H1 (cell line): ENCODE data around the gene EXOSC5. TPM values are rescaled to one million over a fixed set of nuclear protein-coding genes. Genes with fewer than 3 reads are reported as not detected.

Source experiments
- CTCF ChIA-PET: fragments of 300-600 bp; sonication (Branson Sonifier 250); formaldehyde crosslinking; loops from one replicate; lab custom pipeline; 2021; ENCODE audit not compliant: partially characterized antibody; lab: Charles Lee
- POLR2A ChIA-PET: fragments of 300-600 bp; sonication (Branson Sonifier 250); formaldehyde crosslinking; loops from one replicate; lab custom pipeline; 2021; ENCODE audit warnings: inconsistent platforms; ENCODE audit not compliant: partially characterized antibody; lab: Charles Lee
- DNase-seq, 2 experiments: peaks; one replicate each; pipeline versions ENCODE4 v3.0.0 to v3.0.0-alpha.2; 2010 to 2022; ENCODE audit warnings: low spot score in 2 of 2, low read depth in 1 of 2, mixed read lengths in 1 of 2
- FAIRE-seq: peaks from 2 replicates; lab custom pipeline; 2011; peaks lifted over from hg19 to GRCh38; lab: Jason Lieb, UNC
- H2AFZ ChIP-seq: 2 replicates; pipeline ENCODE4 v1.8.1; 2012; ENCODE audit warnings: low read length, inconsistent platforms
- H2AK5ac ChIP-seq: 2 replicates; pipeline ENCODE4 v1.6.1; 2013; ENCODE audit warnings: low read depth, low read length
- H2BK120ac ChIP-seq: replicated peaks from 2 replicates; pipeline ENCODE3; 2013; ENCODE audit warnings: low read depth, low read length, inconsistent platforms
- H2BK12ac ChIP-seq: 2 replicates; pipeline ENCODE4 v1.6.1; 2013; ENCODE audit warnings: low read depth, low read length
- H2BK15ac ChIP-seq: 2 replicates; pipeline ENCODE4 v1.6.1; 2013; ENCODE audit warnings: low read length
- H2BK20ac ChIP-seq: 2 replicates; pipeline ENCODE4 v1.6.1; 2013; ENCODE audit warnings: low read length
- H2BK5ac ChIP-seq: 2 replicates; pipeline ENCODE4 v1.6.1; 2013; ENCODE audit warnings: low read depth, low read length
- H3K14ac ChIP-seq: 2 replicates; pipeline ENCODE4 v1.6.1; 2013; ENCODE audit warnings: inconsistent platforms; ENCODE audit not compliant: insufficient read length
- H3K18ac ChIP-seq: 2 replicates; pipeline ENCODE4 v1.6.1; 2013; ENCODE audit warnings: low read length; ENCODE audit errors: extremely low read depth
- H3K23ac ChIP-seq: 2 replicates; pipeline ENCODE4 v1.6.1; 2013; ENCODE audit warnings: inconsistent platforms; ENCODE audit not compliant: insufficient read length
- H3K23me2 ChIP-seq: 2 replicates; pipeline ENCODE4 v1.6.1; 2013; ENCODE audit warnings: low read depth, low read length
- H3K27ac ChIP-seq: 2 replicates; pipeline ENCODE4 v1.6.1; 2011; ENCODE audit warnings: low read depth, low read length, inconsistent platforms
- H3K27me3 ChIP-seq, 4 experiments: replicated peaks in 1 of 4; 1 replicate in 1 of 4; 2 replicates in 3 of 4; pipeline versions ENCODE4 v1.6.1 to v1.8.1; 2011 to 2013; ENCODE audit warnings: low read length in 3 of 4, mild to moderate bottlenecking in 3 of 4, inconsistent platforms in 2 of 4, mixed read lengths in 2 of 4, moderate library complexity in 1 of 4; ENCODE audit not compliant: control insufficient read depth in 3 of 4, insufficient read depth in 3 of 4; ENCODE audit errors: extremely low read depth in 1 of 4
- H3K36me3 ChIP-seq, 4 experiments: 2 replicates each; pipeline versions ENCODE4 v1.6.1 to v1.8.1; 2011 to 2013; ENCODE audit warnings: mild to moderate bottlenecking in 4 of 4, low read length in 3 of 4, moderate library complexity in 2 of 4, control low read depth in 1 of 4, inconsistent platforms in 1 of 4; ENCODE audit not compliant: insufficient read depth in 4 of 4, control insufficient read depth in 2 of 4
- H3K4ac ChIP-seq: replicated peaks from 2 replicates; pipeline ENCODE3; 2013; ENCODE audit warnings: low read length, low read depth, mixed read lengths, inconsistent platforms; ENCODE audit not compliant: insufficient read length
- H3K4me1 ChIP-seq, 4 experiments: replicated peaks in 1 of 4; 1 replicate in 1 of 4; 2 replicates in 3 of 4; pipeline versions ENCODE4 v1.6.1 to v1.8.1; 2011 to 2013; ENCODE audit warnings: low read length in 3 of 4, inconsistent platforms in 2 of 4, mixed read lengths in 1 of 4; ENCODE audit not compliant: insufficient read depth in 4 of 4, control insufficient read depth in 3 of 4
- H3K4me2 ChIP-seq, 2 experiments: 2 replicates each; pipeline versions ENCODE4 v1.6.1 to v1.8.1; 2011 to 2013; ENCODE audit warnings: low read depth in 2 of 2, low read length in 2 of 2, control low read depth in 1 of 2, inconsistent platforms in 1 of 2, mild to moderate bottlenecking in 1 of 2; ENCODE audit not compliant: insufficient read depth in 1 of 2
- H3K4me3 ChIP-seq, 4 experiments: fragments of 200-600, 300-600 bp in 1 of 4; sonication (generic), shearing (Covaris generic), sonication (Bioruptor Twin) in 1 of 4; 2 replicates each; pipeline versions ENCODE4 v1.5.1 to v1.8.1; 2011 to 2016; ENCODE audit warnings: low read length in 4 of 4, low read depth in 3 of 4, control low read depth in 2 of 4, inconsistent platforms in 2 of 4, mild to moderate bottlenecking in 2 of 4, mixed read lengths in 1 of 4, moderate library complexity in 1 of 4; ENCODE audit not compliant: insufficient read depth in 2 of 4; ENCODE audit errors: extremely low read depth in 1 of 4
- H3K56ac ChIP-seq: replicated peaks from 2 replicates; pipeline ENCODE3; 2013; ENCODE audit warnings: low read depth, mild to moderate bottlenecking, mixed read lengths, low read length, inconsistent platforms; ENCODE audit not compliant: insufficient read length
- H3K79me1 ChIP-seq: 2 replicates; pipeline ENCODE4 v1.6.1; 2013; ENCODE audit warnings: low read depth, low read length, control low read depth
- H3K79me2 ChIP-seq, 2 experiments: 2 replicates each; pipeline versions ENCODE4 v1.6.1 to v1.8.1; 2012 to 2013; ENCODE audit warnings: low read length in 2 of 2, mild to moderate bottlenecking in 2 of 2, inconsistent platforms in 1 of 2; ENCODE audit not compliant: insufficient read depth in 2 of 2, control insufficient read depth in 1 of 2
- H3K9ac ChIP-seq, 4 experiments: replicated peaks in 1 of 4; 1 replicate in 1 of 4; 2 replicates in 3 of 4; pipeline versions ENCODE4 v1.6.1 to v1.8.1; 2011 to 2013; ENCODE audit warnings: low read depth in 3 of 4, low read length in 3 of 4, control low read depth in 2 of 4, mild to moderate bottlenecking in 2 of 4, moderate library complexity in 2 of 4, inconsistent platforms in 1 of 4; ENCODE audit errors: extremely low read depth in 1 of 4
- H3K9me3 ChIP-seq, 2 experiments: 2 replicates each; pipeline versions ENCODE4 v1.6.1 to v1.8.1; 2012 to 2013; ENCODE audit warnings: mild to moderate bottlenecking in 2 of 2, moderate library complexity in 2 of 2, control low read depth in 1 of 2, inconsistent platforms in 1 of 2, low read depth in 1 of 2, low read length in 1 of 2, mixed read lengths in 1 of 2; ENCODE audit not compliant: insufficient read depth in 2 of 2
- H4K20me1 ChIP-seq, 2 experiments: replicated peaks in 1 of 2; 2 replicates each; pipeline versions ENCODE3 to v1.8.1; 2011 to 2013; ENCODE audit warnings: inconsistent platforms in 2 of 2, low read length in 2 of 2, mild to moderate bottlenecking in 1 of 2; ENCODE audit not compliant: insufficient read depth in 2 of 2, control insufficient read depth in 1 of 2
- H4K5ac ChIP-seq: 2 replicates; pipeline ENCODE4 v1.6.1; 2013; ENCODE audit warnings: low read length, low read depth, mixed read lengths, inconsistent platforms; ENCODE audit not compliant: insufficient read length
- H4K8ac ChIP-seq: 2 replicates; pipeline ENCODE4 v1.8.0; 2013; ENCODE audit warnings: mild to moderate bottlenecking, moderate library complexity, low read length, inconsistent platforms; ENCODE audit not compliant: insufficient read depth; ENCODE audit errors: extremely low read depth
- H4K91ac ChIP-seq: replicated peaks from 2 replicates; pipeline ENCODE3; 2013; ENCODE audit warnings: low read length, mixed read lengths, inconsistent platforms; ENCODE audit not compliant: insufficient read length
- SUZ12 ChIP-seq: fragments of 200-600 bp; sonication (generic); IDR thresholded peaks from 2 replicates; pipeline ENCODE4 v1.6.1; 2012; ENCODE audit warnings: mild to moderate bottlenecking, inconsistent platforms, low read length, moderate library complexity, mixed read lengths
- WGBS, 2 experiments: shearing (Covaris generic) in 1 of 2; methylation state at CpG; one replicate each; pipeline versions ENCODE4 v1.1.6 to v1.1.7; 2013 to 2015; ENCODE audit warnings: low lambda C conversion rate in 2 of 2, mixed read lengths in 2 of 2, inconsistent platforms in 1 of 2, low coverage in 1 of 2, missing lambda C conversion rate in 1 of 2; ENCODE audit not compliant: insufficient replicate concordance in 2 of 2, insufficient coverage in 1 of 2, insufficient read length in 1 of 2; ENCODE audit errors: extremely low coverage in 1 of 2, missing lambda C conversion rate in 1 of 2; 5-methylcytosine and 5-hydroxymethylcytosine counted together
- polyA plus RNA-seq, 7 experiments: library from polyadenylated mRNA; depleted of rRNA in 3 of 7; stranded (reverse) in 5 of 7; unstranded in 2 of 7; fragments of >200 nt in 5 of 7; fragments of 200-250 nt in 2 of 7; gene quantifications; 1 replicate in 5 of 7; 2 replicates in 1 of 7; 4 replicates in 1 of 7; pipeline versions ENCODE4 v1.2.1 to v1.2.3, GENCODE V29; 2011 to 2013; ENCODE audit warnings: missing spikeins in 2 of 7, mixed read lengths in 2 of 7
- total RNA-seq: library from RNA; stranded (reverse); fragmentation: NEBNext Ultra II Directional; extraction: Animal tissue kit (Norgen Biotek cat#: 25700); gene quantifications from 2 replicates; pipeline ENCODE4 v1.2.1, GENCODE V29; 2021

Gene EXOSC5
- total and polyA plus RNA-seq, 2 of the 8 experiments (the other 6 are each of a cell fraction or from before 2014, with no cell fraction given) = 56.2 to 92.8 TPM

DNA sequence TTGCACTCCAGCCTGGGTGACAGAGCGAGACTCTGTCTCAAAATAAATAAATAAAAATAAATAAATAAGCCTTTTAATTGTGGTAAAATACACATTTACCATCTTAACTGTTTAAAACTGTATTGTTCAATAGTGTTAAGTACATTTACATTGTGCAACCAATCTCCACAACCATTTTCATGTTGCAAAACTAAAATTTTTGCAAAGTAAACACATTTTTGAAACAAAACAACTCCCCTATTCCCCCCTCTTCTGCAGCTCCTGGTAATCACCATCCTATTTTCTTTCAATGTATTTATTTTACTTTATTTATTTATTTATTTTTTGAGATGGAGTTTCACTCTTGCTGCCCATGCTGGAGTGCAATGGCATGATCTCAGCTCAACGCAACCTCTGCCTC, 27.4 kb downstream of the EXOSC5 start:
- Histone ChIP-seq H3K4me1 (no peaks in the 10 kb centered on the region; a peak in 1 of 7 replicates), H3K23ac (no peak overlapping the region), H3K27ac (no peak overlapping the region), H2BK120ac (no peak overlapping the region), H2BK20ac (no peak overlapping the region), H3K14ac (no peak overlapping the region), H3K79me2 (no peaks in the 10 kb centered on the region), H3K27me3 (no peaks in the 10 kb centered on the region), H2AK5ac (no peak overlapping the region), H4K8ac (no peak overlapping the region), H2BK15ac (no peak overlapping the region), H3K18ac (no peak overlapping the region), H4K20me1 (no peaks in the 10 kb centered on the region), H2BK5ac (no peak overlapping the region), H2AFZ (no peak overlapping the region), H3K9me3 (no peaks in the 10 kb centered on the region), H4K5ac (no peak overlapping the region), H3K4me3 (no peak overlapping the region), H3K56ac (no peak overlapping the region), H3K23me2 (no peaks in the 10 kb centered on the region; the same call in 1 of the 2 replicates), H4K91ac (no peak overlapping the region), H3K4me2 (no peak overlapping the region), H3K36me3 (no peaks in the 10 kb centered on the region), H3K79me1 (peaks cover under 1% of the 10 kb centered on the region), H2BK12ac (no peak overlapping the region), H3K9ac (no peak overlapping the region), H3K4ac (no peak overlapping the region)
- DNase-seq (no peak), FAIRE-seq (no peak)
- ChIA-PET POLR2A (interaction anchor here (0.7 kb wide), 1 partner anchor 26 kb away, joined by 3 read pairs; no protein-coding TSS in a partner anchor), CTCF (interaction anchor here (1.3 to 1.4 kb wide), 2 partner anchors 38 to 200 kb away, joined by 3 to 4 read pairs; no protein-coding TSS in a partner anchor)
- 95% methylated on average over 2 of the region's 2 CpGs; no CpG with 5 or more reads in 1 of the 2 experiments for WGBS, 2 experiments
- no peak for TF ChIP-seq SUZ12
